ENCODE data around the gene CABP7.

CABP7 gene

GRCh38 chr22:29722587-29722986, 2.8 kb downstream of the CABP7 start:
- DNase-seq (ENCODE audit: low read depth in 2 of 2) = no peak

GRCh38 chr22:29723766-29724165, 4.0 kb downstream of the CABP7 start:
- no peak for DNase-seq (ENCODE audit: low read depth in 2 of 2)

GRCh38 chr22:29724843-29725242, 5.0 kb downstream of the CABP7 start:
- DNase-seq (ENCODE audit: low read depth in 2 of 2) = no peak

- DNase-seq (ENCODE audit: low read depth in 2 of 2) = no peak
Measured at GRCh38 chr22:29726106-29726505, 6.3 kb downstream of the CABP7 start.

GRCh38 chr22:29726512-29727130, 6.8 kb downstream of the CABP7 start:
- no peak for DNase-seq (ENCODE audit: low read depth in 2 of 2)

GRCh38 chr22:29727131-29727523, 7.3 kb downstream of the CABP7 start:
- no peak for DNase-seq (ENCODE audit: low read depth in 2 of 2)

GRCh38 chr22:29729161-29729560, 9.4 kb downstream of the CABP7 start:
- no peak for DNase-seq (ENCODE audit: low read depth in 2 of 2)

GRCh38 chr22:29731058-29731850, 11.5 kb downstream of the CABP7 start:
- DNase-seq (ENCODE audit: low read depth in 2 of 2) = no peak

- no peak for DNase-seq (ENCODE audit: low read depth in 2 of 2)
Measured at GRCh38 chr22:29732883-29733282, 13.1 kb downstream of the CABP7 start.

- DNase-seq (ENCODE audit: low read depth in 2 of 2) = no peak
Measured at GRCh38 chr22:29733362-29734201, 13.8 kb downstream of the CABP7 start.

- no peak for DNase-seq (ENCODE audit: low read depth in 2 of 2)
Measured at GRCh38 chr22:29734406-29734805, 14.6 kb downstream of the CABP7 start.

GRCh38 chr22:29734838-29735237, 15.0 kb downstream of the CABP7 start:
- no peak for DNase-seq (ENCODE audit: low read depth in 2 of 2)

- DNase-seq (ENCODE audit: low read depth in 2 of 2) = no peak
Measured at GRCh38 chr22:29735416-29735815, 15.6 kb downstream of the CABP7 start.

- no peak for DNase-seq (ENCODE audit: low read depth in 2 of 2)
Measured at GRCh38 chr22:29737251-29738117, 17.7 kb downstream of the CABP7 start.

- DNase-seq (ENCODE audit: low read depth in 2 of 2) = no peak
Measured at GRCh38 chr22:29738118-29738815, 18.5 kb downstream of the CABP7 start.

GRCh38 chr22:29739346-29739875, 19.6 kb downstream of the CABP7 start:
- no peak for DNase-seq (ENCODE audit: low read depth in 2 of 2)

- no peak for DNase-seq (ENCODE audit: low read depth in 2 of 2)
Measured at GRCh38 chr22:29740216-29740615, 20.4 kb downstream of the CABP7 start.

GRCh38 chr22:29741926-29742325, 22.1 kb downstream of the CABP7 start:
- DNase-seq (ENCODE audit: low read depth in 2 of 2) = no peak

- no peak for DNase-seq (ENCODE audit: low read depth in 2 of 2)
Measured at GRCh38 chr22:29742326-29742725, 22.5 kb downstream of the CABP7 start.

- DNase-seq (ENCODE audit: low read depth in 2 of 2) = no peak
Measured at GRCh38 chr22:29744902-29745301, 25.1 kb downstream of the CABP7 start.

GRCh38 chr22:29747832-29748231, 28.0 kb downstream of the CABP7 start:
- no peak for DNase-seq (ENCODE audit: low read depth in 2 of 2)
